ENCODE data around the gene MCRIP1. TPM values are rescaled to one million over a fixed set of nuclear protein-coding genes. Genes with fewer than 3 reads are reported as not detected.

MCRIP1 gene
- total RNA-seq, 1 donor from 2014 or later = 106 TPM

DNA sequence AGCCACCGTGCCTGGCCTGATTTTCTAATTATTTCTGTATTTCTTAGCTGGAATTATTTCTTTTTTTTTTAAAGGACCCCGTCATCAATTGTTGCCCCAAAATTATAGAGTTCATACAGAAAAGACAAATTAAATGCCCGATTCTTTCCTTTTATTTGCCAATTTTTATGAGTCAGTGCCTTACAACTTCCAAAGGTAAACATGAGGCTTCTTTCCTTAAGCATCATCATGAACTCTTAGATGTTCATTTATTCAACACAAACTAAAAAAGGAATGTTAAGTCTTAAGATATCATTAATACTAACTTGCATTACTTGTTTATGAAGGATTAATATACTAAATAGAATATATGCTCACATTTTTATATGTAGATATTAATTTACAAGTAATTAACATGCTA is 45.2 kb upstream of the MCRIP1 start:
- H4K20me1 ChIP-seq (ENCODE audit: insufficient read depth, low read length) = peaks cover 10% of the 10 kb centered on the region
- H3K27ac Mint-ChIP-seq (ENCODE audit: unreplicated experiment) = no peak overlapping the region
- no peak overlapping the region for H3K4me3 Mint-ChIP-seq (ENCODE audit: unreplicated experiment)
- H3K36me3 ChIP-seq (ENCODE audit: insufficient read depth, low read length) = peaks cover 15% of the 10 kb centered on the region
- no peaks in the 10 kb centered on the region for H3K4me1 ChIP-seq (ENCODE audit: insufficient read depth, low read length)
- no peak overlapping the region for H3K4me2 ChIP-seq (ENCODE audit: low read length)
- no peaks in the 10 kb centered on the region for H3K9me3 Mint-ChIP-seq (ENCODE audit: unreplicated experiment)
- no peaks in the 10 kb centered on the region for H3K4me1 Mint-ChIP-seq (ENCODE audit: low read depth, unreplicated experiment)
- H3K9me3 ChIP-seq (ENCODE audit: insufficient read depth, low read depth, low read length) = no peaks in the 10 kb centered on the region
- H3K4me3 ChIP-seq (ENCODE audit: insufficient read depth, low read depth, low read length) = no peak overlapping the region
- H3K27me3 ChIP-seq (ENCODE audit: insufficient read depth, low read length) = no peaks in the 10 kb centered on the region
- no peak overlapping the region for H3K27ac ChIP-seq (ENCODE audit: low read depth, low read length)
- H3K36me3 Mint-ChIP-seq (ENCODE audit: low read depth, unreplicated experiment) = peaks cover 6% of the 10 kb centered on the region
- H3K9ac ChIP-seq (ENCODE audit: low read length) = no peak overlapping the region
- peaks cover 11% of the 10 kb centered on the region for H3K79me2 ChIP-seq (ENCODE audit: insufficient read depth, low read length)
- DNase-seq (ENCODE audit: low read depth) = no peak
- TF ChIP-seq, protein P1, sequence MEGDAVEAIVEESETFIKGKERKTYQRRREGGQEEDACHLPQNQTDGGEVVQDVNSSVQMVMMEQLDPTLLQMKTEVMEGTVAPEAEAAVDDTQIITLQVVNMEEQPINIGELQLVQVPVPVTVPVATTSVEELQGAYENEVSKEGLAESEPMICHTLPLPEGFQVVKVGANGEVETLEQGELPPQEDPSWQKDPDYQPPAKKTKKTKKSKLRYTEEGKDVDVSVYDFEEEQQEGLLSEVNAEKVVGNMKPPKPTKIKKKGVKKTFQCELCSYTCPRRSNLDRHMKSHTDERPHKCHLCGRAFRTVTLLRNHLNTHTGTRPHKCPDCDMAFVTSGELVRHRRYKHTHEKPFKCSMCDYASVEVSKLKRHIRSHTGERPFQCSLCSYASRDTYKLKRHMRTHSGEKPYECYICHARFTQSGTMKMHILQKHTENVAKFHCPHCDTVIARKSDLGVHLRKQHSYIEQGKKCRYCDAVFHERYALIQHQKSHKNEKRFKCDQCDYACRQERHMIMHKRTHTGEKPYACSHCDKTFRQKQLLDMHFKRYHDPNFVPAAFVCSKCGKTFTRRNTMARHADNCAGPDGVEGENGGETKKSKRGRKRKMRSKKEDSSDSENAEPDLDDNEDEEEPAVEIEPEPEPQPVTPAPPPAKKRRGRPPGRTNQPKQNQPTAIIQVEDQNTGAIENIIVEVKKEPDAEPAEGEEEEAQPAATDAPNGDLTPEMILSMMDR (IDR thresholded peaks at IDR 0.05; ENCODE audit: insufficient read depth, low read depth, low read length) = no peak
- no peak for TF ChIP-seq EZH2 (IDR thresholded peaks at IDR 0.05; ENCODE audit: insufficient read depth, low read length)
- no peak overlapping the region for H2AFZ ChIP-seq (ENCODE audit: low read depth, low read length)
- no peaks in the 10 kb centered on the region for H3K27me3 Mint-ChIP-seq (ENCODE audit: low read depth, unreplicated experiment)
- no peak for FAIRE-seq

DNA sequence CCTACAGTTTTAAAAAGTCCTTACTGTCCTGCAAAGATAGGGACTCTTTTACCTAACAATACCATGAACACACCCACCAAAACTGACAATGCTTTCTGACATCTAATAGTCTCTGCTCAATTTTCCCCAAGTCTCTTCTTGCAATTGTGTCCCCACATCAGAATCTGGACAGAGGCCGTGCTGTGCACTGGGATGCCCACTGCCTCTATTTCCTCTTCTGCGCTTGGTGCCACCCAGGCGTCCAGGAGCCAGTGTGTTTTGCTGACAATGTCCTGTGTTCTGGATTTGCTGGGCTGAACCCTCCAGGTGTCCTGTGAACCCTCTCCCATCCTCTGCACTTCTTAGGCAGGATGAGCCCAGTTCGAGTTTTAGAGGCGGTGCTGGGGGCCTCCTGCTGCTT is 44.5 kb upstream of the MCRIP1 start:
- Histone ChIP-seq H3K4me1 (ENCODE audit: insufficient read depth, low read length) (no peaks in the 10 kb centered on the region), H3K36me3 (ENCODE audit: insufficient read depth, low read length) (peaks cover 15% of the 10 kb centered on the region), H3K9ac (ENCODE audit: low read length) (no peak overlapping the region), H3K27ac (ENCODE audit: low read depth, low read length) (no peak overlapping the region), H3K27me3 (ENCODE audit: insufficient read depth, low read length) (no peaks in the 10 kb centered on the region), H2AFZ (ENCODE audit: low read depth, low read length) (no peak overlapping the region), H3K4me3 (ENCODE audit: insufficient read depth, low read depth, low read length) (no peak overlapping the region), H3K4me2 (ENCODE audit: low read length) (no peak overlapping the region), H4K20me1 (ENCODE audit: insufficient read depth, low read length) (peaks cover 10% of the 10 kb centered on the region), H3K79me2 (ENCODE audit: insufficient read depth, low read length) (peaks cover 15% of the 10 kb centered on the region), H3K9me3 (ENCODE audit: insufficient read depth, low read depth, low read length) (no peaks in the 10 kb centered on the region)
- TF ChIP-seq, protein P1 (IDR thresholded peaks at IDR 0.05; ENCODE audit: insufficient read depth, low read depth, low read length) = no peak
- TF ChIP-seq EZH2 (IDR thresholded peaks at IDR 0.05; ENCODE audit: insufficient read depth, low read length) = no peak
- Mint-ChIP-seq H3K27ac (ENCODE audit: unreplicated experiment) (no peak overlapping the region), H3K4me1 (ENCODE audit: low read depth, unreplicated experiment) (no peaks in the 10 kb centered on the region), H3K36me3 (ENCODE audit: low read depth, unreplicated experiment) (peaks cover 6% of the 10 kb centered on the region), H3K27me3 (ENCODE audit: low read depth, unreplicated experiment) (no peaks in the 10 kb centered on the region), H3K9me3 (ENCODE audit: unreplicated experiment) (no peaks in the 10 kb centered on the region), H3K4me3 (ENCODE audit: unreplicated experiment) (no peak overlapping the region)
- no peak for DNase-seq (ENCODE audit: low read depth)
- no peak for FAIRE-seq

DNA sequence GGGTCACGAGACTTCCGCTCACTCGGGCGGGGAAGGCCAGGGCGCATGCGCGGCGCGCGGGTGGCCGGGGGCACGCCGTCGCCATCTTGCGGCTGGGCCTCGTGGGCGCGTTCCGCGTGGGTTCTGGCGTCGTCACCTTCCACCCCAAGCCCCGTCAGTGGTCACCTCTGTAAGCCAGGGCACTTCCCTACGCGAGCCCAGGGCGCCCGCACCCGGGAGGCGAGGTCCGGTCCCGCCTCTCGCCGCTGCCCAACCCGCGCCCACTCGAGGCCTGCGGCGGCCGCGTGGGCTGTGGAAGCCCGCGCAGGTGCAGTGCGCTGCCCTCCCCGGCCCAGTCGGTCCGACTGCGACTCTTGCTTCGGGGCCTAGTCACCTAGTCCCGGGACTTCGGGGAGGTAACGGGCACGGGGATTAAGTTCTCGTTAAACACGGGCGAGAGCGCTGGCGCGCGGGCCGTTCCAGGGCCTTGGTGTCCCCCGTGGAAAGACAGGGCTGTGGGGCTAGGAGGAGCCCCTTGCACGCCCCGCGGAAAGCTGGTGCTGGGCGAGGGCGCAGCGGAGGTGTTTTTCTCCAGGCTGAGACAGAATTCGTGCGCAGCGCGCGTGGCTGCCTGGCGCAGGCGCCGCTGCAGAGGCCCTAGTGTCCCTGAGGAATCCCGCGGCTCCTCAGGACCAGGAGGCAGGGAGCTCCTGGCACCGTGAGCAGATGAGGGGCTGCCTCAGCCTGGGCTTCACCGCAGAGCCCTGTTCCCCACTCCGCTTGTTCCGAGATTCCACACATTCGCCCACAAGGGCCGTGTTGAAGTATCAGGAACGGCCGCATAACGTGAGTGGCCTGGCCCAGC is 38.5 kb upstream of the MCRIP1 start:
- Mint-ChIP-seq H3K9me3 (ENCODE audit: unreplicated experiment) (no peaks in the 10 kb centered on the region), H3K27ac (ENCODE audit: unreplicated experiment) (peak overlapping the region; percentile 89), H3K27me3 (ENCODE audit: low read depth, unreplicated experiment) (no peaks in the 10 kb centered on the region), H3K4me1 (ENCODE audit: low read depth, unreplicated experiment) (peaks cover 14% of the 10 kb centered on the region), H3K36me3 (ENCODE audit: low read depth, unreplicated experiment) (peaks cover 3% of the 10 kb centered on the region), H3K4me3 (ENCODE audit: unreplicated experiment) (peak overlapping the region; percentile 83)
- Histone ChIP-seq H3K4me2 (ENCODE audit: low read length) (peak overlapping the region; percentile 95), H3K36me3 (ENCODE audit: insufficient read depth, low read length) (peaks cover 5% of the 10 kb centered on the region), H3K9ac (ENCODE audit: low read length) (peak overlapping the region; percentile 96), H3K27ac (ENCODE audit: low read depth, low read length) (peak overlapping the region; percentile 94), H3K4me3 (ENCODE audit: insufficient read depth, low read depth, low read length) (peak overlapping the region; percentile 68), H3K4me1 (ENCODE audit: insufficient read depth, low read length) (peaks cover 34% of the 10 kb centered on the region), H3K9me3 (ENCODE audit: insufficient read depth, low read depth, low read length) (no peaks in the 10 kb centered on the region), H3K27me3 (ENCODE audit: insufficient read depth, low read length) (no peaks in the 10 kb centered on the region), H2AFZ (ENCODE audit: low read depth, low read length) (peak overlapping the region; percentile 90), H3K79me2 (ENCODE audit: insufficient read depth, low read length) (peaks cover 45% of the 10 kb centered on the region), H4K20me1 (ENCODE audit: insufficient read depth, low read length) (peaks cover 37% of the 10 kb centered on the region)
- DNase-seq (ENCODE audit: low read depth) (peak; percentile 65), FAIRE-seq (no peak)
- TF ChIP-seq EZH2 (IDR thresholded peaks at IDR 0.05; ENCODE audit: insufficient read depth, low read length) = no peak

All from astrocyte (in vitro differentiated cells and primary cell).